CD4-positive, alpha-beta memory T cell (primary cell): ENCODE results near the gene P4HB. TPM values are rescaled to one million over a fixed set of nuclear protein-coding genes. Genes with fewer than 3 reads are reported as not detected.

Experiments used
- CTCF ChIA-PET: fragments of 350-600 bp; sonication (Branson Sonifier 250); formaldehyde crosslinking; loops from one replicate; lab custom pipeline; 2021; ENCODE audit warnings: inconsistent platforms; ENCODE audit not compliant: partially characterized antibody; lab: Charles Lee
- POLR2A ChIA-PET: fragments of 350-600 bp; sonication (Branson Sonifier 250); formaldehyde crosslinking; loops from one replicate; lab custom pipeline; 2021; ENCODE audit not compliant: partially characterized antibody; lab: Charles Lee
- DNase-seq, 5 donors: peaks; one replicate each; pipeline versions ENCODE4 v3.0.0 to v3.0.0-alpha.2; 2020 to 2022; ENCODE audit warnings: mixed read lengths in 1 of 5
- H3K27ac ChIP-seq: one replicate; pipeline ENCODE4 v1.7.0; 2013; ENCODE audit warnings: low read depth, low read length
- H3K27me3 ChIP-seq: 2 replicates; pipeline ENCODE4 v1.7.0; 2013; ENCODE audit warnings: mild to moderate bottlenecking, low read length, moderate library complexity; ENCODE audit not compliant: insufficient read depth
- H3K36me3 ChIP-seq: 2 replicates; pipeline ENCODE4 v1.7.0; 2013; ENCODE audit warnings: mild to moderate bottlenecking, low read length, moderate library complexity; ENCODE audit not compliant: insufficient read depth
- H3K4me1 ChIP-seq: 2 replicates; pipeline ENCODE4 v1.7.0; 2013; ENCODE audit warnings: mild to moderate bottlenecking, low read length, moderate library complexity; ENCODE audit not compliant: insufficient read depth
- H3K4me3 ChIP-seq, 2 donors: one replicate each; pipeline ENCODE4 v1.7.0; 2013; ENCODE audit warnings: low read length in 2 of 2, mild to moderate bottlenecking in 1 of 2
- H3K9me3 ChIP-seq, 2 donors: one replicate each; pipeline ENCODE4 v1.7.0; 2013; ENCODE audit warnings: low read length in 2 of 2, control low read depth in 1 of 2; ENCODE audit not compliant: control insufficient read depth in 1 of 2
- H3K27ac Mint-ChIP-seq, 7 donors: one replicate each; pipeline ENCODE4 v1.8.0; 2020 to 2021; ENCODE audit warnings: mixed read lengths in 7 of 7, mild to moderate bottlenecking in 6 of 7, inconsistent platforms in 3 of 7, moderate library complexity in 3 of 7
- H3K27me3 Mint-ChIP-seq, 2 donors: one replicate each; pipeline ENCODE4 v1.8.0; 2020 to 2021; ENCODE audit warnings: mixed read lengths in 2 of 2
- H3K36me3 Mint-ChIP-seq, 2 donors: one replicate each; pipeline ENCODE4 v1.8.0; 2020 to 2021; ENCODE audit warnings: mixed read lengths in 2 of 2, inconsistent platforms in 1 of 2, mild to moderate bottlenecking in 1 of 2
- H3K4me1 Mint-ChIP-seq, 4 donors: one replicate each; pipeline ENCODE4 v1.8.0; 2020 to 2021; ENCODE audit warnings: mixed read lengths in 4 of 4, mild to moderate bottlenecking in 1 of 4
- H3K4me3 Mint-ChIP-seq, 8 donors: one replicate each; pipeline ENCODE4 v1.8.0; 2020 to 2021; ENCODE audit warnings: mixed read lengths in 8 of 8, mild to moderate bottlenecking in 7 of 8, moderate library complexity in 6 of 8, inconsistent platforms in 3 of 8
- H3K9me3 Mint-ChIP-seq, 8 donors: one replicate each; pipeline ENCODE4 v1.8.0; 2020 to 2021; ENCODE audit warnings: mixed read lengths in 8 of 8, mild to moderate bottlenecking in 5 of 8, inconsistent platforms in 3 of 8, moderate library complexity in 1 of 8
- intact Hi-C: fragments of 100-400 bp; cut with micrococcal nuclease; formaldehyde crosslinking; loops from one replicate; pipeline ENCODE4 v1.15.1; 2023
- polyA plus RNA-seq, 2 donors: library from polyadenylated mRNA; unstranded; fragments of 300-500 nt; fragmentation: Illumina TruSeq; gene quantifications; one replicate each; pipeline ENCODE4 v1.2.3, GENCODE V29; 2021
- total RNA-seq, 2 experiments: library from RNA; stranded (reverse); gene quantifications; one replicate each; pipeline ENCODE4 v1.2.3, GENCODE V29; 2021

Gene P4HB
- total and polyA plus RNA-seq, 4 experiments from 2014 or later = 272 to 409 (median 365) TPM

DNA sequence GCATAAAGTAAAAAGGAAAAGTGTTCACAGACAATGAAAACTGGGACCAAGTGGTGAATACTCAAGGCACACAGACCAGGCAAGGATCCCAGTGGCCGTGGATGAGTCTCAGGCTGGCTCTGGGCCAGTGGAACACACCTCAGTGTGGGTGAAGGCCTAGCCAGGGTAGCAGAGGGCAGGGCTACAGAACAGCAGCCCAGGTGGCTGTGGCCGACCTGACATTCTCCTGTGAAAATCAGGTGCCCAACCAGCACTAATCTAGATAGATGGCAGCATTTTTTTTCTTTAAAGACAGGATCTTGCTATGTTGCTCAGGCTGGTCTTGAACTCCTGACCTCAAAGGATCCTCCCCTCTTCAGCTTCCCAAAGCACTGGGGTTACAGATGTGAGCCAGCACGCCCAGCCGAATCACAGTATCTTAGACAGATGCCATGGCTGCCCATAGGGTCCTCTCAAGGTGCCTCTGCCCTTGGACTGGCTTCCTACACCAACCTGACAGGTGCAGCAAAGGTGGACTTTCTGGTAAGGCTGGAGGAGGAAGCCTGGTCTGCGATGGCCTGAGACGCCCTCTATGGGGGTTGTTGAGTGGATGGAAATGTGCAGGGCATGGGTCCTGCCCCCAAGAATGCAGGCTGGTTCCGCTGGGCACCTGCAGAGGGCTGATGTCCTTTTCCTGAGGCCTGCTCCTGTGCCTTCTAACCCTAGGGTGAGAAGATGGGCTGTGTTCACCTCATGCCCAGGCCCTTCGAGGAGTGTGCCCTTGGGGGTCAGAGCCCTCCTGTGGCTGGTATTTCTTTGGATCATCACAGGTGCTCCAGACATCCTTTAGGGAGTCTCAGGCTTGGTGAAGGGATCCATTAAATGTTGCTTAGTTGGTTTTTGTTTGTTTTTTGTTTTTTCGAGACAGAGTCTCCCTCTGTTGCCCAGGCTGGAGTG lies 3.8 kb upstream of the P4HB start:
- H3K36me3 ChIP-seq = peaks cover 15% of the 10 kb centered on the region
- H3K9me3 ChIP-seq = no peaks in the 10 kb centered on the region
- peak overlapping the region in 5 of 8 donors; percentile 2 to 43 (median 20) for H3K4me3 Mint-ChIP-seq
- ChIA-PET CTCF (no interaction called here), POLR2A (interaction anchor here (0.6 to 1.0 kb wide), 3 partner anchors 8 to 161 kb away, joined by 3 to 4 read pairs (median 3); partner anchors contain the start of genes MRPL12 and PCYT2)
- peaks cover 4 to 36% of the 10 kb centered on the region in 2 donors for H3K36me3 Mint-ChIP-seq
- H3K27ac Mint-ChIP-seq = peak overlapping the region; percentile 52 to 99 (median 87)
- no peak overlapping the region for H3K27ac ChIP-seq
- H3K4me1 ChIP-seq = peaks cover 45% of the 10 kb centered on the region
- no peak overlapping the region for H3K4me3 ChIP-seq
- peaks cover 0 to 12% (median 0%) of the 10 kb centered on the region in 8 donors for H3K9me3 Mint-ChIP-seq
- H3K27me3 ChIP-seq = no peaks in the 10 kb centered on the region
- DNase-seq = no peak
- intact Hi-C loops = loop anchor here (5.0 to 10.0 kb wide), 2 partner anchors 158 to 431 kb away; partner anchors contain the start of genes CENPX and LRRC45
- H3K4me1 Mint-ChIP-seq = peaks cover 21 to 59% (median 39%) of the 10 kb centered on the region in 4 donors
- H3K27me3 Mint-ChIP-seq = peaks cover 0 to 6% of the 10 kb centered on the region in 2 donors

DNA sequence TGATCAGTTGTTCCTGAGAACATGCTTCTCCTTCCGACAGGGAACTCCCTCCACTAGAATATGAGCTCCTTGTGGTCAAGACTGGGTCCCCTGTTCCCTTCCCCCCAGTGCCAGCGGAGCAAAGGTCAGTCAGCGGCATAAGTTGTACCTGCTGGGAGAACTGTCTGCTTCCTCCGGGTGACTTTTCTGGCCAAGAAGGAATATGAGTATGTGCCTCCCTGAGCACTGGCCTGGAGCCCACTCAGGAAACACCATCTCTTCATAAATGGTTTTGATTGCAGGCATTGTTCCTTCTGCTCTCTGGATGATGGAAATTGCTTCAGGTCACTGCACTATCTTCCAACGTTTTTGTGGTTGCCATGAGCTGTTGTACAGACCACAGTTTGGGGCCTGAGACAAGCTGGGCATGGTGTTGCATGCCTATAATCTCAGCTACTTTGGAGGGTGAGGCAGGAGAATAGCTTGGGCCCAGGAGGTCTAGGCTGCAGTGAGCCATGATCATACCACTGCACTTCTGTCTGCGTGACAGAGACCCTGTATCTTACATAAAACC lies 2.9 kb upstream of the P4HB start:
- intact Hi-C loops = loop anchor here (5.0 to 10.0 kb wide), 2 partner anchors 159 to 432 kb away; partner anchors contain the start of genes CENPX and LRRC45
- Mint-ChIP-seq H3K4me3 (peak overlapping the region; percentile 55 to 81 (median 67)), H3K4me1 (peaks cover 21 to 59% (median 42%) of the 10 kb centered on the region in 4 donors), H3K36me3 (peaks cover 4 to 36% of the 10 kb centered on the region in 2 donors), H3K27me3 (peaks cover 0 to 6% of the 10 kb centered on the region in 2 donors), H3K27ac (peak overlapping the region; percentile 66 to 99 (median 87)), H3K9me3 (peaks cover 0 to 12% (median 0%) of the 10 kb centered on the region in 8 donors)
- ChIA-PET CTCF (no interaction called here), POLR2A (interaction anchor here (0.8 to 1.1 kb wide), 3 partner anchors 9 to 160 kb away, joined by 3 to 4 read pairs (median 3); partner anchors contain the start of gene MRPL12)
- Histone ChIP-seq H3K4me1 (peaks cover 50% of the 10 kb centered on the region), H3K9me3 (no peaks in the 10 kb centered on the region), H3K27me3 (no peaks in the 10 kb centered on the region), H3K36me3 (peaks cover 6% of the 10 kb centered on the region), H3K27ac (peak overlapping the region; percentile 3), H3K4me3 (no peak overlapping the region)
- no peak for DNase-seq

DNA sequence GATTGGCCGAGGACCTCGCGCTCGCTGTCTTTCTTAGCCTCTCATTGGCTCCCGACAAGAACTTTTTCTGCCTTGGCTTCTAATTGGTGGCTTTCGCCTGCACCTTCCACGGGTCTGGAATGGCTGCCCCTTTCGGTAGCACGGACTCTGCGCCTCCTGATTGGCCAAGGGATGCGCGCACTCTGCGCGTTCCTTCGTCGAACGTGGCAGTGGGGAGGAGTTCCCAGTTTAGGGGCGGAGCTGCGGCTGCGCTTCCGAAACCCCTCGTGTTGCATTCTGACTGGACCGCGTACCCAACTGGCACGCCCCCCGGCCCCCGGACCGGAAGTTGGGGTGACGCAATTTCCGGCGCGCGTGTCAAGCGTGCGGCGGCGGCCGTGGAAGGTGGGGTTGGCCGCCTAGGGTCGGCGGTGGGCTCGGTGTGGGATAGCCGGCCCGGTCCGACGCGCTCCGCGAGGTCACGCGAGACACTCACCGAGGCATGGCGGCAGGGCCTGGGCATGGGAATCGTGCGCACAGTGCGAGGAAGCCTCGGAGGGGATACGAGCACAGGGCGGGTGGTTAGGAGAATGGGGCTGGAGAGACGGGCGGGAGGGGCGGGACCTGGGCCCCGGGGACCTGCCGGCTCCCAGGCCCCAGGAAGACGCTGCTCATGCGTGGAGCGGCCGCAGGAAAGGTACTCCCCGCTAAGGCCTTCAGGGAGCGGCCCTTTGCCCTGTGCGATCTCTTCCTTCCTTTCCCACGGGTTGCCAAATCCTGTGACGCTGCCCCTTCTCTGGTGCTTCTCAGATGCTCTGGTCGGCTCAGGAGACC lies 627 bp upstream of the P4HB start:
- Mint-ChIP-seq H3K4me3 (peak overlapping the region; percentile 86 to 93 (median 91)), H3K4me1 (peaks cover 17 to 58% (median 37%) of the 10 kb centered on the region in 4 donors), H3K27ac (peak overlapping the region; percentile 98 to 99 (median 98)), H3K36me3 (peaks cover 4 to 35% of the 10 kb centered on the region in 2 donors), H3K27me3 (peaks cover 0 to 6% of the 10 kb centered on the region in 2 donors), H3K9me3 (peaks cover 0 to 12% (median 0%) of the 10 kb centered on the region in 8 donors)
- Histone ChIP-seq H3K36me3 (peaks cover 6% of the 10 kb centered on the region), H3K4me1 (peaks cover 40% of the 10 kb centered on the region), H3K27me3 (no peaks in the 10 kb centered on the region), H3K27ac (peak overlapping the region; percentile 92), H3K9me3 (no peaks in the 10 kb centered on the region), H3K4me3 (peak overlapping the region; percentile 0 to 60)
- intact Hi-C loops = loop anchor here (1.0 to 10.0 kb wide), 8 partner anchors 10 to 434 kb away; partner anchors contain the start of genes ALYREF, ANAPC11, ARHGDIA and CENPX
- ChIA-PET CTCF (interaction anchor here (0.6 kb wide), 1 partner anchor 12 kb away, joined by 3 read pairs; no protein-coding TSS in a partner anchor), POLR2A (interaction anchor here (0.6 to 5.1 kb wide), 10 partner anchors 9 to 368 kb away, joined by 3 to 99 read pairs (median 4); partner anchors contain the start of genes ARHGDIA, ARL16, HGS and MCRIP1)
- peak; percentile 100 for DNase-seq

DNA sequence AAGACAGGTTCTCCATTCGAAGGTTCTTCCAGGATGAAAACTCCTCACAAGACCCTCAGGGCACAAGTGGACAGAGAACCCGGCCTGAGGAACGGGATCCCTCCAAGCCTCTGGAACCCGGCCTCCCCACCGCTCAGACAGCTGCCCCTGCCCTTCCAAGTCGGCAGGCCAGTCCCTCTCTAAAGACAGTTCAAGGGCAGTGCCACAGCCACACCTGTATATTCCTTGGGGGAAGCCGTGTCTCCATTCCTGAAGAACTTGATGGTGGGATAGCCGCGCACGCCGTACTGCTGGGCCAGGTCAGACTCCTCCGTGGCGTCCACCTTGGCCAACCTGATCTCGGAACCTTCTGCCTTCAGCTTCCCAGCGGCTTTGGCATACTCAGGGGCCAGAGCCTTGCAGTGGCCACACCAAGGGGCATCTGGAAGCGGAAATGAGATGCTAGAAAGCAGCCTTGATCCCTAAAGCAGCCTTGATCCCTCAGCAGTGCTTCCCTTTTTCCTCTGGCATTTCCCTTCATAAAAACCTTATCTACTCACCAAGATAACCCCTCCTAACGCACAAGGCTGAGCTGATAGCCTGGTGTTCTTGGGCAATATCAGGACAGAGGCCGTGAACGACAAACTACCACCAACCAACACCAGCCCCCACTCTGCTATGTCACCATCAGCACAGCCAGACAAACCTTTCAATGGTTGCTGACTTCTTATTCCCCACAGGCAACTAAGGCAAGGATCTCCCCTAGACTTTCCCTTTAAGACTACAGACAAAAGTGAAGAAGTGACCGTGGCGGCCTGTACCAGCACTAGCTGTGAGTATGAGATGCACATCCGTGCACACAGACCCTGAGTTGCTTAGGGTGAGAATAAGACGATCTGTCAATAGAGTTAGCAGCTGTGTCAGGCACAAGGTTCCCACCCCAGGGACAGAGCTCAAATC lies 1.1 kb downstream of the P4HB start:
- peaks cover 17 to 56% (median 33%) of the 10 kb centered on the region in 4 donors for H3K4me1 Mint-ChIP-seq
- no peak for DNase-seq
- H3K27ac ChIP-seq = peak overlapping the region; percentile 81
- H3K36me3 Mint-ChIP-seq = peaks cover 4 to 45% of the 10 kb centered on the region in 2 donors
- ChIA-PET CTCF (interaction anchor here (0.5 to 0.8 kb wide), 2 partner anchors 29 to 123 kb away, joined by 3 read pairs; no protein-coding TSS in a partner anchor), POLR2A (interaction anchor here (0.7 to 5.1 kb wide), 6 partner anchors 12 to 207 kb away, joined by 3 to 99 read pairs (median 4); partner anchors contain the start of genes ARHGDIA, ARL16, DUS1L and HGS)
- H3K36me3 ChIP-seq = peaks cover 17% of the 10 kb centered on the region
- H3K4me1 ChIP-seq = peaks cover 40% of the 10 kb centered on the region
- H3K27ac Mint-ChIP-seq = peak overlapping the region; percentile 69 to 99 (median 93)
- intact Hi-C loops = no loop called here
- peaks cover 0 to 12% (median 0%) of the 10 kb centered on the region in 8 donors for H3K9me3 Mint-ChIP-seq
- peak overlapping the region; percentile 76 to 79 for H3K4me3 ChIP-seq
- H3K9me3 ChIP-seq = no peaks in the 10 kb centered on the region
- H3K27me3 ChIP-seq = no peaks in the 10 kb centered on the region
- H3K27me3 Mint-ChIP-seq = peaks cover 0 to 6% of the 10 kb centered on the region in 2 donors
- peak overlapping the region; percentile 83 to 92 (median 90) for H3K4me3 Mint-ChIP-seq

DNA sequence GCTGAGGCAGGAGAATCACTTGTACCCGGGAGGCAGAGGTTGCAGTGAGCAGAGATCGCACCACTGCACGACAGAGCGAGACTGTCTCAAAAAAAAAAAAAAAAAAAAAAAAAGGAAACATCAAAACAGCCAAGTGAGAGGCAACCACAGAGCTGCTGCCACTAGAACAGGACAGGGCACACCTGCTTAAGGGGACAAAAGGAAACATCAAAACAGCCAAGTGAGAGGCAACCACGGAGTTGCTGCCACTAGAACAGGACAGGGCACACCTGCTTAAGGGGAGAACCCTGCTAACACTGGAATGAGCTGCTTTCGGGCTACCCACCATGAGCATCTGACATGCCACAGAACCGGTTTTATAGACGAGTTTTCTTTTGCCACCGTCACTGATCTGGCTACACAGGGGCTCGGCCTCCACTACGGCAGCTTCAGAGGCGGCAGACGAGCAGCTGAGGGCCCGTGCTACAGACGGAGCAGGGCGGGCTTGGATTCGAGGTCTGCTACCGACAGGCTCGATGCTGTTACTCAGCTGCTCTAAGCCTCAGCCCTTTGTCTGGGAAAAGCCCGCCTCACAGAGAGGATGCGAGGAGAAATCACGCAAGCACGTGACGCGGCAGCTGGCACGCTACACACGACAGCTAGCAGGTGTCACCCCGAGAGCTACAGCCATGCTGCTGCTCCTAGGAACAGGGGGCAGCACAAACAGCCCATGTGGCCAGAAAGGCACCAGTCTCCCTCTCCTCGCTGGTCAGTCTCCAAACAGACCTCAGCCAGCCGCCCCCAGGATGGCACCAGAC lies 2.0 kb downstream of the P4HB start:
- H3K27ac ChIP-seq = no peak overlapping the region

More for the DNA sequence above, 2.0 kb downstream of the P4HB start:
- Mint-ChIP-seq H3K27me3 (peaks cover 0 to 6% of the 10 kb centered on the region in 2 donors), H3K36me3 (peaks cover 4 to 49% of the 10 kb centered on the region in 2 donors), H3K4me1 (peaks cover 14 to 56% (median 26%) of the 10 kb centered on the region in 4 donors), H3K27ac (peak overlapping the region in 2 of 7 donors; percentile 12 to 27), H3K9me3 (peaks cover 0 to 9% (median 0%) of the 10 kb centered on the region in 8 donors), H3K4me3 (peak overlapping the region in 7 of 8 donors; percentile 21 to 92 (median 55))
- Histone ChIP-seq H3K36me3 (peaks cover 26% of the 10 kb centered on the region), H3K4me3 (no peak overlapping the region), H3K4me1 (peaks cover 39% of the 10 kb centered on the region), H3K9me3 (no peaks in the 10 kb centered on the region), H3K27me3 (no peaks in the 10 kb centered on the region)
- intact Hi-C loops = no loop called here
- POLR2A ChIA-PET = interaction anchor here (0.7 to 5.1 kb wide), 2 partner anchors 13 to 175 kb away, joined by 4 to 99 read pairs; partner anchors contain the start of genes ARHGDIA, ARL16 and HGS
- CTCF ChIA-PET = interaction anchor here (0.7 kb wide), 1 partner anchor 16 kb away, joined by 3 read pairs; no protein-coding TSS in a partner anchor
- DNase-seq = no peak
